Trophoblast cell (in vitro differentiated cells and primary cell): ENCODE measurements around the gene TACC2.

ENCODE experiments used
- DNase-seq, 2 donors: peaks; one replicate each; pipeline ENCODE4 v3.0.0-alpha.2; 2016
- H2AFZ ChIP-seq: 2 replicates; pipeline ENCODE4 v1.6.1; 2013; ENCODE audit warnings: low read length, moderate library complexity, mild to moderate bottlenecking; ENCODE audit not compliant: insufficient read depth, poor library complexity
- H2AK5ac ChIP-seq: 2 replicates; pipeline ENCODE4 v1.6.1; 2013; ENCODE audit warnings: mild to moderate bottlenecking, low read length
- H2BK120ac ChIP-seq: 2 replicates; pipeline ENCODE4 v1.6.1; 2013; ENCODE audit warnings: low read length, mild to moderate bottlenecking, moderate library complexity; ENCODE audit not compliant: insufficient read depth, poor library complexity
- H2BK12ac ChIP-seq: 2 replicates; pipeline ENCODE4 v1.6.1; 2013; ENCODE audit warnings: mild to moderate bottlenecking, low read length, moderate library complexity
- H2BK5ac ChIP-seq: 2 replicates; pipeline ENCODE4 v1.6.1; 2013; ENCODE audit warnings: low read length, low read depth, moderate library complexity, mild to moderate bottlenecking; ENCODE audit not compliant: poor library complexity
- H3K14ac ChIP-seq: 2 replicates; pipeline ENCODE4 v1.6.1; 2013; ENCODE audit warnings: mild to moderate bottlenecking, low read length
- H3K18ac ChIP-seq: 2 replicates; pipeline ENCODE4 v1.6.1; 2013; ENCODE audit warnings: mild to moderate bottlenecking, low read length
- H3K23ac ChIP-seq: 2 replicates; pipeline ENCODE4 v1.6.1; 2013; ENCODE audit warnings: low read length
- H3K27ac ChIP-seq: 2 replicates; pipeline ENCODE4 v1.5.1; 2013; ENCODE audit warnings: low read depth, mild to moderate bottlenecking, inconsistent platforms, low read length, moderate library complexity
- H3K27me3 ChIP-seq: 2 replicates; pipeline ENCODE4 v1.6.1; 2013; ENCODE audit warnings: inconsistent platforms, mild to moderate bottlenecking, low read length, moderate library complexity; ENCODE audit not compliant: insufficient read depth
- H3K36me3 ChIP-seq, 2 experiments: 1 replicate in 1 of 2; 2 replicates in 1 of 2; pipeline ENCODE4 v1.6.1; 2013; ENCODE audit warnings: low read length in 2 of 2, mild to moderate bottlenecking in 2 of 2, moderate library complexity in 1 of 2; ENCODE audit not compliant: insufficient read depth in 2 of 2, control insufficient read depth in 1 of 2
- H3K4ac ChIP-seq: 2 replicates; pipeline ENCODE4 v1.6.1; 2013; ENCODE audit warnings: low read depth, mild to moderate bottlenecking, low read length, moderate library complexity
- H3K4me1 ChIP-seq, 2 experiments: 1 replicate in 1 of 2; 2 replicates in 1 of 2; pipeline ENCODE4 v1.6.1; 2013; ENCODE audit warnings: low read length in 2 of 2, mild to moderate bottlenecking in 2 of 2, moderate library complexity in 1 of 2; ENCODE audit not compliant: insufficient read depth in 2 of 2, control insufficient read depth in 1 of 2
- H3K4me2 ChIP-seq: 2 replicates; pipeline ENCODE4 v1.6.1; 2013; ENCODE audit warnings: inconsistent platforms, mild to moderate bottlenecking, low read length, moderate library complexity
- H3K4me3 ChIP-seq: 2 replicates; pipeline ENCODE4 v1.5.1; 2013; ENCODE audit warnings: mild to moderate bottlenecking, low read depth, low read length, inconsistent platforms
- H3K79me1 ChIP-seq: one replicate; pipeline ENCODE4 v1.6.1; 2013; ENCODE audit warnings: low read length
- H3K79me2 ChIP-seq: 2 replicates; pipeline ENCODE4 v1.6.1; 2013; ENCODE audit warnings: low read length, mild to moderate bottlenecking; ENCODE audit not compliant: control insufficient read depth, insufficient read depth, poor library complexity
- H3K9ac ChIP-seq: 2 replicates; pipeline ENCODE4 v1.6.1; 2013; ENCODE audit warnings: mild to moderate bottlenecking, low read length
- H3K9me3 ChIP-seq: 2 replicates; pipeline ENCODE4 v1.6.1; 2013; ENCODE audit warnings: low read depth, mild to moderate bottlenecking, control low read depth, inconsistent platforms, low read length; ENCODE audit not compliant: insufficient read depth
- H4K12ac ChIP-seq: 2 replicates; pipeline ENCODE4 v1.6.1; 2013; ENCODE audit warnings: low read depth, mild to moderate bottlenecking, low read length, moderate library complexity
- H4K8ac ChIP-seq: 2 replicates; pipeline ENCODE4 v1.6.1; 2013; ENCODE audit warnings: low read depth, mild to moderate bottlenecking, low read length, moderate library complexity
- H4K91ac ChIP-seq: one replicate; pipeline ENCODE4 v1.6.1; 2013; ENCODE audit warnings: low read depth, mild to moderate bottlenecking, low read length, moderate library complexity
- WGBS: extraction: QIAGEN DNeasy Blood & Tissue Kit; methylation state at CpG from one replicate; pipeline ENCODE4 v1.1.7; 2013; ENCODE audit warnings: missing lambda C conversion rate; ENCODE audit not compliant: insufficient read length, insufficient coverage; ENCODE audit errors: extremely low coverage; 5-methylcytosine and 5-hydroxymethylcytosine counted together

Gene TACC2

GRCh38 chr10:122246830-122247520 is 258.0 kb downstream of the TACC2 start:
- peaks cover 1 to 3% of the 10 kb centered on the region in 2 experiments for H3K36me3 ChIP-seq
- no peak overlapping the region for H2BK120ac ChIP-seq
- H3K18ac ChIP-seq: no peak overlapping the region
- H2BK5ac ChIP-seq: no peak overlapping the region
- H3K9me3 ChIP-seq: no peaks in the 10 kb centered on the region
- no peak overlapping the region for H2BK12ac ChIP-seq
- no peak overlapping the region for H3K4me2 ChIP-seq
- H3K4me1 ChIP-seq: peaks cover 0 to 5% of the 10 kb centered on the region in 2 experiments
- WGBS: no CpG with 5 or more reads among the region's 11 CpGs
- no peak overlapping the region for H4K91ac ChIP-seq
- no peaks in the 10 kb centered on the region for H3K79me1 ChIP-seq
- H3K27ac ChIP-seq: no peak overlapping the region
- no peak overlapping the region for H3K4ac ChIP-seq
- no peaks in the 10 kb centered on the region for H3K27me3 ChIP-seq
- no peak overlapping the region for H2AFZ ChIP-seq
- no peak overlapping the region for H4K8ac ChIP-seq
- no peak for DNase-seq
- H3K4me3 ChIP-seq: no peak overlapping the region
- no peaks in the 10 kb centered on the region for H3K79me2 ChIP-seq
- H4K12ac ChIP-seq: no peak overlapping the region
- H3K14ac ChIP-seq: no peak overlapping the region
- no peak overlapping the region for H3K23ac ChIP-seq
- no peak overlapping the region for H3K9ac ChIP-seq
- no peak overlapping the region for H2AK5ac ChIP-seq

DNA sequence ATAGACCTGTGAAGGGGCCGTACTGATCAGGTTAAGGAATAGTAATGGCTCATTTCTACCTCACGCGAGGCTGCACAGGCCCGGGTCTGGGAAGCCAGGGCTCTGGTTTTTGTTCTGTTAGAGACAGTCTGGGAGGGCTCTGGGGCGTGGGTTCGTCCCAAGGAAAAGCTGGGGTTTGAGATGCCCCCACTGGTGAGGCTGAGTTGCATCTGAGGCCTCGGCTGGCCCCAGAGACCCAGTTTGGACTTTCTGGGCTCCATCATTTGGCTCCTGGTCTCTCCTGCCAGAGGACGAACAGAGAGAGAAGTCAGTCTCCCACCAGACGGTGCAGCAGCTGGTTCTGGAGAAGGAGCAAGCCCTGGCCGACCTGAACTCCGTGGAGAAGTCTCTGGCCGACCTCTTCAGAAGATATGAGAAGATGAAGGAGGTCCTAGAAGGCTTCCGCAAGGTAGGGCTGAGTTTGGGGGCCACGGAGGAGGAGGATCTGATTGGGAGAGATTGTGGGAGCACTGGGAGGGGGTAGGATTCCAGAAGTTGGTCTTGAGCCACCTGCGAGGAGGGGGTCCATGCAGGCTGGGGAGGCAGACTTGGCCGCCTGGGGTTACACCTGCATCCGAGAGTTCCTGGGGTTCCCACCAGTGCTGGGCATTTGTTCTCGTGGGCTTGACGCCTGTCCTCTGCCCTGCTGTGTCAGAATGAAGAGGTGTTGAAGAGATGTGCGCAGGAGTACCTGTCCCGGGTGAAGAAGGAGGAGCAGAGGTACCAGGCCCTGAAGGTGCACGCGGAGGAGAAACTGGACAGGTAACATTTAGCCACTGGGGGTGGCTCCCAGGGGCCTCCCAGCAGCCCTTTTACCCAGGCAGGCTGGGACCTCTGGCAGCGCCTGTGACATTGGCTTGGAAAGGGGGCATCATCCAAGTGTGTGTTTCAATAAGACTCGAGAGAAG is 259.7 kb downstream of the TACC2 start:
- Histone ChIP-seq H2AK5ac (no peak overlapping the region), H3K18ac (no peak overlapping the region), H3K4ac (no peak overlapping the region), H4K91ac (no peak overlapping the region), H3K14ac (no peak overlapping the region), H2BK120ac (no peak overlapping the region), H3K4me1 (peaks cover 0 to 7% of the 10 kb centered on the region in 2 experiments), H3K27ac (no peak overlapping the region), H2BK5ac (no peak overlapping the region), H4K8ac (no peak overlapping the region), H2BK12ac (no peak overlapping the region), H2AFZ (no peak overlapping the region), H3K4me2 (no peak overlapping the region), H3K79me1 (no peaks in the 10 kb centered on the region), H3K27me3 (no peaks in the 10 kb centered on the region), H4K12ac (no peak overlapping the region), H3K36me3 (peaks cover 0 to 3% of the 10 kb centered on the region in 2 experiments), H3K23ac (no peak overlapping the region), H3K4me3 (no peak overlapping the region), H3K9ac (no peak overlapping the region), H3K9me3 (no peaks in the 10 kb centered on the region), H3K79me2 (no peaks in the 10 kb centered on the region)
- DNase-seq: no peak
- no CpG with 5 or more reads among the region's 25 CpGs for WGBS

DNA sequence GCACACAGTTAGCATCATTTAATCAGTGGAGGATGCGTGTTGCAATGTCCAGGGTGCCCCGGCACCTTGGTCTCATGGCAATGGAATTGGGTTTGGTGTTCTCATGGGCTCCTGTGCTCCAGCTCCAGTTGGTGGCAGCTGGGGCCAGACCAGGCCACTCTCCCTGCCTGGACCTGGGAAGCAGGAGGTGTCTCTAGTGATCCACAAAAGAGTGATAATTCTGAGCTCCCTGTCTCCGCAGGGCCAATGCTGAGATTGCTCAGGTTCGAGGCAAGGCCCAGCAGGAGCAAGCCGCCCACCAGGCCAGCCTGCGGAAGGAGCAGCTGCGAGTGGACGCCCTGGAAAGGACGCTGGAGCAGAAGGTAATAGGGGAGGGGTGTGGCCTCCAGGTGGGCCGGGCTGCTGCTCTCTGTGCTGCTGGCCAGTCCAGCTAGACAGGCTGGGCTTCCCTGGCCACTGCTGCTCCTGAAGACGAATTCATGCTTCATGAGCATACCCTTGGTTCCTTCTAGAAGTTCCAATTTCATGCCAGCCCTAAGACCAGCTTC is 260.4 kb downstream of the TACC2 start:
- Histone ChIP-seq H2BK12ac (no peak overlapping the region), H4K8ac (no peak overlapping the region), H4K91ac (no peak overlapping the region), H3K27ac (no peak overlapping the region), H3K79me1 (no peaks in the 10 kb centered on the region), H4K12ac (no peak overlapping the region), H3K79me2 (no peaks in the 10 kb centered on the region), H3K36me3 (peaks cover 0 to 3% of the 10 kb centered on the region in 2 experiments), H3K9me3 (no peaks in the 10 kb centered on the region), H3K9ac (no peak overlapping the region), H3K4me3 (no peak overlapping the region), H2AFZ (no peak overlapping the region), H2AK5ac (no peak overlapping the region), H3K4me2 (no peak overlapping the region), H3K27me3 (no peaks in the 10 kb centered on the region), H3K14ac (no peak overlapping the region), H3K18ac (no peak overlapping the region), H3K4ac (no peak overlapping the region), H3K23ac (no peak overlapping the region), H2BK120ac (no peak overlapping the region), H2BK5ac (no peak overlapping the region), H3K4me1 (peaks cover 0 to 7% of the 10 kb centered on the region in 2 experiments)
- WGBS: no CpG with 5 or more reads among the region's 11 CpGs
- DNase-seq: peak; percentile 55 to 60

- H2BK5ac ChIP-seq: no peak overlapping the region
- H3K9ac ChIP-seq: no peak overlapping the region
- H4K91ac ChIP-seq: no peak overlapping the region
- H3K14ac ChIP-seq: no peak overlapping the region
- no peak overlapping the region for H2AFZ ChIP-seq
- no peak overlapping the region for H2BK12ac ChIP-seq
- no peaks in the 10 kb centered on the region for H3K79me2 ChIP-seq
- peaks cover 0 to 7% of the 10 kb centered on the region in 2 experiments for H3K4me1 ChIP-seq
- no CpG with 5 or more reads among the region's 10 CpGs for WGBS
- H3K4me3 ChIP-seq: no peak overlapping the region
- H3K9me3 ChIP-seq: no peaks in the 10 kb centered on the region
- peaks cover 0 to 3% of the 10 kb centered on the region in 2 experiments for H3K36me3 ChIP-seq
- H2AK5ac ChIP-seq: no peak overlapping the region
- H3K4me2 ChIP-seq: no peak overlapping the region
- H4K12ac ChIP-seq: no peak overlapping the region
- DNase-seq: no peak
- no peaks in the 10 kb centered on the region for H3K79me1 ChIP-seq
- H4K8ac ChIP-seq: no peak overlapping the region
- H3K27ac ChIP-seq: no peak overlapping the region
- no peak overlapping the region for H2BK120ac ChIP-seq
- H3K27me3 ChIP-seq: no peaks in the 10 kb centered on the region
- no peak overlapping the region for H3K4ac ChIP-seq
- no peak overlapping the region for H3K18ac ChIP-seq
- no peak overlapping the region for H3K23ac ChIP-seq
These were observed 261.2 kb downstream of the TACC2 start for GRCh38 chr10:122249991-122250750.
